ENCODE results near the gene UGT2A2. TPM values are rescaled to one million over a fixed set of nuclear protein-coding genes. Genes with fewer than 3 reads are reported as not detected.

Gene UGT2A2
- polyA plus RNA-seq, 4 donors: not detected

GRCh38 chr4:69577245-69577644 is 62.2 kb downstream of the UGT2A2 start:
- DNase-seq (ENCODE audit: low read depth in 4 of 4, low spot score in 2 of 4): no peak

GRCh38 chr4:69576251-69576877 is 63.1 kb downstream of the UGT2A2 start:
- DNase-seq (ENCODE audit: low read depth in 4 of 4, low spot score in 2 of 4): no peak

- DNase-seq (ENCODE audit: low read depth in 4 of 4, low spot score in 2 of 4): no peak
These were observed 70.7 kb downstream of the UGT2A2 start for GRCh38 chr4:69568787-69569186.

GRCh38 chr4:69563424-69563823 is 76.0 kb downstream of the UGT2A2 start:
- DNase-seq (ENCODE audit: low read depth in 4 of 4, low spot score in 2 of 4): no peak

- no peak for DNase-seq (ENCODE audit: low read depth in 4 of 4, low spot score in 2 of 4)
These were observed 89.8 kb downstream of the UGT2A2 start for GRCh38 chr4:69549651-69550050.

GRCh38 chr4:69546134-69546765 is 93.2 kb downstream of the UGT2A2 start:
- DNase-seq (ENCODE audit: low read depth in 4 of 4, low spot score in 2 of 4): no peak

Other genes with a start within 250 kb of the UGT2A2 start
- 1 to 10 TPM in 2 of 4 donors, under 1 TPM in 2; 0.47 to 4.3 (median 0.80) TPM for gene UGT2B4, start 143.7 kb downstream of the UGT2A2 start, polyA plus RNA-seq (ENCODE audit: insufficient read length in 4 of 4)
- 10 to 100 TPM in 1 of 4 donors, 1 to 10 TPM in 2, not detected in 1; 1.3 to 52.1 (median 1.5) TPM for gene UGT2A1, start 13.6 kb upstream of the UGT2A2 start, polyA plus RNA-seq (ENCODE audit: insufficient read length in 4 of 4)
- gene SULT1B1, start 121.0 kb upstream of the UGT2A2 start, polyA plus RNA-seq (ENCODE audit: insufficient read length in 4 of 4): under 1 TPM; 0.51 to 0.90 (median 0.68) TPM
- gene SULT1E1, start 220.5 kb upstream of the UGT2A2 start, polyA plus RNA-seq (ENCODE audit: insufficient read length in 4 of 4): 100 to 1,000 TPM; 465 to 570 (median 521) TPM

Data from left renal cortex interstitium (tissue), 4 donors.